Gastrocnemius medialis (tissue), 4 donors: ENCODE results near the gene FAM81A.

Experiments used
- POLR2A ChIP-seq, 2 donors: fragments of 450-650 bp; IDR thresholded peaks; one replicate each; pipeline ENCODE4 v1.6.1; 2017; ENCODE audit warnings: antibody characterized with exemption in 2 of 2, mild to moderate bottlenecking in 2 of 2, moderate library complexity in 2 of 2
- TF ChIP-seq, protein P1 (sequence below), 5 experiments: fragments of 450-650 bp in 3 of 5; fragments of 200-600 bp in 2 of 5; sonication (generic) in 2 of 5; IDR thresholded peaks in 4 of 5; conservative IDR thresholded peaks in 1 of 5; 1 replicate in 4 of 5; 2 replicates in 1 of 5; pipeline ENCODE4 v1.5.1; 2016 to 2019; ENCODE audit warnings: antibody characterized with exemption in 5 of 5, mild to moderate bottlenecking in 3 of 5, moderate library complexity in 3 of 5

DNA sequence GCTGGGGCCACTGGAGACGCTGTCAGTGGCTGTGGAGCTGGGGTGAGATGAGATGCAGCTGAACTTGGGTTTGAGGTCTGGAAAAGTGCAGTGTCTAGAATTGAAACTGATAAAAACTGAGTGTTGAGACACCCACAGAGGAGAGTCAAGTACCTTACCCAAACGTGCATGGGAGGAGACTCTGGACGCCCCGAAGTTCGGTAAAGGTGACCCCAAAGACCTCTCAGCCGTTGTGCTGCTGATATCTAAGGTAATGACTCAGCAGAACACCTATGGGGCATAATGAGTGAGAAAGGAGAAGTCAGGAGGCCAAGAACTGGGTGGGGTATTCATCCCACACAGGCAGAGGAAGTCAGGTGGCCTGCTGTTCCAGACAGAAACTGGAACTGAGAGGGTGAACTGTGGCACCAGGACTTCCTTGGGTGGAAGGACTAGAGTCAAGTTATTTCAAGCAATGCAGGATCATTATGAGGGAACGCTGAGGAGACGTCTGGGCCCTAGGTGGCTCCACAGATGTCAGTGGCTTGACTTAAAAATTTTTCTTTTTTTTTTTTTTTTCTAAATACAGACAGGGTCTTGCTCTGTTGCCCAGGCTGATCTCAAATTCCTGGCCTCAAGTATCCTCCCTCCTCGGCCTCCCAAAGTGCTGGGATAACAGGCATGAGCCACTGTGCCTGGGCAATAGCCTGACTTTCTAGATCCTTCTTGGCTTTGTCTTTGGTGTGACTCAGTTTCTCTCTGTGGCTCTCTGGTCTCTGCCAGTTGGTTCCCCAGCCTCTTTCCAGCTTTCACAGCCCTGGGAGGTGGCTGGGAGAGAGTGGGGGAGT is 105.9 kb downstream of the FAM81A start:
- TF ChIP-seq POLR2A (IDR thresholded peaks at IDR 0.05), result no peak
- TF ChIP-seq, protein P1, sequence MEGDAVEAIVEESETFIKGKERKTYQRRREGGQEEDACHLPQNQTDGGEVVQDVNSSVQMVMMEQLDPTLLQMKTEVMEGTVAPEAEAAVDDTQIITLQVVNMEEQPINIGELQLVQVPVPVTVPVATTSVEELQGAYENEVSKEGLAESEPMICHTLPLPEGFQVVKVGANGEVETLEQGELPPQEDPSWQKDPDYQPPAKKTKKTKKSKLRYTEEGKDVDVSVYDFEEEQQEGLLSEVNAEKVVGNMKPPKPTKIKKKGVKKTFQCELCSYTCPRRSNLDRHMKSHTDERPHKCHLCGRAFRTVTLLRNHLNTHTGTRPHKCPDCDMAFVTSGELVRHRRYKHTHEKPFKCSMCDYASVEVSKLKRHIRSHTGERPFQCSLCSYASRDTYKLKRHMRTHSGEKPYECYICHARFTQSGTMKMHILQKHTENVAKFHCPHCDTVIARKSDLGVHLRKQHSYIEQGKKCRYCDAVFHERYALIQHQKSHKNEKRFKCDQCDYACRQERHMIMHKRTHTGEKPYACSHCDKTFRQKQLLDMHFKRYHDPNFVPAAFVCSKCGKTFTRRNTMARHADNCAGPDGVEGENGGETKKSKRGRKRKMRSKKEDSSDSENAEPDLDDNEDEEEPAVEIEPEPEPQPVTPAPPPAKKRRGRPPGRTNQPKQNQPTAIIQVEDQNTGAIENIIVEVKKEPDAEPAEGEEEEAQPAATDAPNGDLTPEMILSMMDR (IDR thresholded peaks at IDR 0.05 in 4 of 5, conservative IDR thresholded peaks at IDR 0.05 in 1 of 5), result no peak
